Measurements from ENCODE around the gene TUBGCP4. TPM values are rescaled to one million over a fixed set of nuclear protein-coding genes. Genes with fewer than 3 reads are reported as not detected.
A peak's percentile ranks its signal among the peaks of the same experiment; 100 is the strongest.

The TUBGCP4 gene
- total and polyA plus RNA-seq, 12 donors = 5.3 to 23.3 (median 12.9) TPM

GRCh38 chr15:43406189-43406588 lies 35.3 kb downstream of the TUBGCP4 start:
- Histone ChIP-seq H3K27me3 (no peaks in the 10 kb centered on the region), H3K4me3 (no peak overlapping the region), H3K4me1 (replicated peaks in 1 of 2) (no peaks in the 10 kb centered on the region), H3K9me3 (replicated peaks in 1 of 3) (no peaks in the 10 kb centered on the region), H3K36me3 (replicated peaks in 1 of 2) (peaks cover 0 to 96% of the 10 kb centered on the region in 2 donors), H3K27ac (no peak overlapping the region)
- 79 to 83% (median 81%) methylated on average over 2 of the region's 2 CpGs for WGBS, 4 donors
- TF ChIP-seq POLR2A (IDR thresholded peaks at IDR 0.05) = no peak
- no peak for TF ChIP-seq CTCF (IDR thresholded peaks at IDR 0.05)
- no peak for DNase-seq
- intact Hi-C loops (cut with DNase I) = no loop called here

DNA sequence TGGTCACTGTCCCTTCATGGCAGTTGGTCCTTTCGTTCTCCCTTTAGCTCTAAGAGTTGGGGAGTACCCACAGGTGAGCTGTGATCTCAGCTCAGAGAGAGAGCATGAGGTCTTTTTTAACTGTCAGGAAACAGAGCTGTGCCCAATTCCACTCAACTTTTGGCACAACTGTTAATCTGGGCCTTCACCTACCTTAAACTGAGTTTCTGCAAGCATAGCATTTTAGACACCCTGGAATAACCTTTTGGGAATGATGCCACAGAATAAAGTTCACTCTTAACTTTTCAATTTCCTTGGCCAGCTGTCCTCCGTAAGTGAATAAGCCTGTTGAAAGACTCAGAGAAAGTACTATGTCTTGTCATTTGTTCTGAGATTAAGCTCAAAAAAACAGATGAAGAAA lies 35.9 kb downstream of the TUBGCP4 start:
- intact Hi-C loops (cut with DNase I) = no loop called here
- Histone ChIP-seq H3K4me1 (replicated peaks in 1 of 2) (no peaks in the 10 kb centered on the region), H3K4me3 (no peak overlapping the region), H3K27ac (no peak overlapping the region), H3K36me3 (replicated peaks in 1 of 2) (peaks cover 0 to 96% of the 10 kb centered on the region in 2 donors), H3K27me3 (no peaks in the 10 kb centered on the region), H3K9me3 (replicated peaks in 1 of 3) (no peaks in the 10 kb centered on the region)
- no peak for DNase-seq
- WGBS, 4 donors = 84 to 90% (median 87%) methylated on average over 2 of the region's 2 CpGs
- no peak for TF ChIP-seq POLR2A (IDR thresholded peaks at IDR 0.05)
- TF ChIP-seq CTCF (IDR thresholded peaks at IDR 0.05) = no peak

GRCh38 chr15:43408789-43409188 lies 37.9 kb downstream of the TUBGCP4 start:
- no peak overlapping the region for H3K27ac ChIP-seq
- 73 to 81% (median 76%) methylated on average over 4 of the region's 4 CpGs for WGBS, 4 donors
- H3K4me1 ChIP-seq (replicated peaks in 1 of 2) = no peaks in the 10 kb centered on the region
- H3K4me3 ChIP-seq = no peak overlapping the region
- intact Hi-C loops (cut with DNase I) = no loop called here
- DNase-seq = peak in 1 of 7 donors; percentile 68
- no peaks in the 10 kb centered on the region for H3K27me3 ChIP-seq
- H3K36me3 ChIP-seq (replicated peaks in 1 of 2) = peaks cover 0 to 96% of the 10 kb centered on the region in 2 donors
- TF ChIP-seq POLR2A (IDR thresholded peaks at IDR 0.05) = no peak
- no peak for TF ChIP-seq CTCF (IDR thresholded peaks at IDR 0.05)
- no peaks in the 10 kb centered on the region for H3K9me3 ChIP-seq (replicated peaks in 1 of 3)

- WGBS, 4 donors = 87 to 90% (median 88%) methylated on average over 5 of the region's 5 CpGs
- intact Hi-C loops (cut with DNase I) = no loop called here
- H3K4me1 ChIP-seq (replicated peaks in 1 of 2) = no peaks in the 10 kb centered on the region
- H3K9me3 ChIP-seq (replicated peaks in 1 of 3) = no peaks in the 10 kb centered on the region
- no peak for DNase-seq
- no peak for TF ChIP-seq POLR2A (IDR thresholded peaks at IDR 0.05)
- no peak for TF ChIP-seq CTCF (IDR thresholded peaks at IDR 0.05)
- H3K4me3 ChIP-seq = no peak overlapping the region
- H3K27ac ChIP-seq = no peak overlapping the region
- peaks cover 0 to 95% of the 10 kb centered on the region in 2 donors for H3K36me3 ChIP-seq (replicated peaks in 1 of 2)
- H3K27me3 ChIP-seq = no peaks in the 10 kb centered on the region
These were observed 39.8 kb downstream of the TUBGCP4 start for GRCh38 chr15:43410572-43411214.
